Measurements from ENCODE around the gene RAB7A. TPM values are rescaled to one million over a fixed set of nuclear protein-coding genes. Genes with fewer than 3 reads are reported as not detected.
"Not testable (repeated sequence)": the region's sequence is repeated elsewhere in the genome, so short reads cannot be mapped to it uniquely, and the experiment has no call there.

The RAB7A gene
- total RNA-seq, 2 experiments from 2014 or later = 304 to 322 TPM

DNA sequence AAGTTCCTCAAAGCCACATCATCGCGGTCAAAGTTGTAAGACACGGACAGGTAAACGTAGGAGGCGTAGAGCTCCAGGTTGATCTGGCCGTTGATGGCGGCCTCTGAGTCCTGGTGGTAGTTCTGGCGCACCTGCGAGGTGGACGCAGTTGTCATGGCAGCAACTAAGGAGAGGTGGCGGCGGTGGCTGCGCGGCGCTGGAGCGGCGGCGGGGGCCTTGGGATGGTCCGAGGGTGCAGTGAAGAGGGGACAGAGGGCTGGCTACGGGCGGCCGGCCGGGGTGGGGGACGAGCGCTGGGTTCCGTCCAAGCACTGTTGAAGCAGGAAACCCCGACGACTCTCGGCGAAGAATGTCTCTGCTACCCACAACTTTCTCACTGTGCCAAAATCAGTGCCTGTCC, 38.9 kb downstream of the RAB7A start:
- intact Hi-C loops (cut with micrococcal nuclease) = no loop called here
- H3K27me3 Mint-ChIP-seq = no peaks in the 10 kb centered on the region
- peaks cover 86% of the 10 kb centered on the region for H3K4me1 Mint-ChIP-seq (ENCODE audit: low read depth)
- H3K27ac Mint-ChIP-seq = no peak overlapping the region
- DNase-seq = no peak
- H3K4me3 Mint-ChIP-seq = no peak overlapping the region
- TF ChIP-seq, protein P1, sequence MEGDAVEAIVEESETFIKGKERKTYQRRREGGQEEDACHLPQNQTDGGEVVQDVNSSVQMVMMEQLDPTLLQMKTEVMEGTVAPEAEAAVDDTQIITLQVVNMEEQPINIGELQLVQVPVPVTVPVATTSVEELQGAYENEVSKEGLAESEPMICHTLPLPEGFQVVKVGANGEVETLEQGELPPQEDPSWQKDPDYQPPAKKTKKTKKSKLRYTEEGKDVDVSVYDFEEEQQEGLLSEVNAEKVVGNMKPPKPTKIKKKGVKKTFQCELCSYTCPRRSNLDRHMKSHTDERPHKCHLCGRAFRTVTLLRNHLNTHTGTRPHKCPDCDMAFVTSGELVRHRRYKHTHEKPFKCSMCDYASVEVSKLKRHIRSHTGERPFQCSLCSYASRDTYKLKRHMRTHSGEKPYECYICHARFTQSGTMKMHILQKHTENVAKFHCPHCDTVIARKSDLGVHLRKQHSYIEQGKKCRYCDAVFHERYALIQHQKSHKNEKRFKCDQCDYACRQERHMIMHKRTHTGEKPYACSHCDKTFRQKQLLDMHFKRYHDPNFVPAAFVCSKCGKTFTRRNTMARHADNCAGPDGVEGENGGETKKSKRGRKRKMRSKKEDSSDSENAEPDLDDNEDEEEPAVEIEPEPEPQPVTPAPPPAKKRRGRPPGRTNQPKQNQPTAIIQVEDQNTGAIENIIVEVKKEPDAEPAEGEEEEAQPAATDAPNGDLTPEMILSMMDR (IDR thresholded peaks at IDR 0.05) = no peak
- H3K36me3 Mint-ChIP-seq (ENCODE audit: low read depth) = peaks cover 39% of the 10 kb centered on the region
- POLR2A ChIA-PET = interaction anchor here (2.2 kb wide), 1 partner anchor 16 kb away, joined by 5 read pairs; no protein-coding TSS in a partner anchor
- CTCF ChIA-PET = no interaction called here
- no peaks in the 10 kb centered on the region for H3K9me3 Mint-ChIP-seq
- ATAC-seq = no peak

DNA sequence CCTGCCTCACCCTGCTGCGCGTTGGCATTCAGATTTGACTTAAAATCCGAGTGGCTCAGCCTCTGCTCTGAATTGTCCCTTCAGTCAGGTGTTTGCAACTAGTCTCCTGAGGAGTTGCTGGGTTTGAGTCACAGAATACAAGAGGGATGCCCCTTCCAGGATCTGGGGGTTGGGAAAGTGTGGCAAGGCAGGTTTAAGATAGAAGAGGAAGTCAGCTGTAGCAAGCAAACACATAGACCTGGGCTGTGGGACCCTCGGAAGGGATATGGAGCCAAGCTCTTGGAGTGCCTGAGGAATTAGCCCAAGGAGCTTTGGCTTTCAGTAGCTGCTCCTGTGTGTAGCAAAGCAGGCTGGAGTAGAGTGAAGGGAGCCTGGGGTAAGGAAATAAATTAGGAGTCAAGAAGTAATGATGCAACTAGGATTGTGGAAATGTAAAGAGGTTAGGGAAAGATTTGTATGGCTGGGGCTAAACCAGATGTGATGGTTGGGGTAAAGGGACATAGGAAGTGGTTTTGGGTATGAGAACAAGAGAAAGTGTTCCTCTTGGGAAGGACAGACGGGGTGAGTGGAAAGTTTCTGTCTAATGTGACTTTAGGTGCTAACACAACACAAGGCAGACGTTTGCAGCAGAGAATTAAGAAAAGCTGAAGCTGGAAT, 41.2 kb downstream of the RAB7A start:
- H3K27ac Mint-ChIP-seq = peak overlapping the region; percentile 62
- peaks cover 78% of the 10 kb centered on the region for H3K4me1 Mint-ChIP-seq (ENCODE audit: low read depth)
- DNase-seq = no peak
- no peak for ATAC-seq
- H3K36me3 Mint-ChIP-seq (ENCODE audit: low read depth) = peaks cover 42% of the 10 kb centered on the region
- intact Hi-C loops (cut with micrococcal nuclease) = no loop called here
- TF ChIP-seq, protein P1 (IDR thresholded peaks at IDR 0.05) = no peak
- POLR2A ChIA-PET = no interaction called here
- H3K27me3 Mint-ChIP-seq = no peaks in the 10 kb centered on the region
- CTCF ChIA-PET = interaction anchor here (1.5 to 2.8 kb wide), 3 partner anchors 20 to 87 kb away, joined by 4 to 10 read pairs (median 9); no protein-coding TSS in a partner anchor
- no peaks in the 10 kb centered on the region for H3K9me3 Mint-ChIP-seq
- no peak overlapping the region for H3K4me3 Mint-ChIP-seq

DNA sequence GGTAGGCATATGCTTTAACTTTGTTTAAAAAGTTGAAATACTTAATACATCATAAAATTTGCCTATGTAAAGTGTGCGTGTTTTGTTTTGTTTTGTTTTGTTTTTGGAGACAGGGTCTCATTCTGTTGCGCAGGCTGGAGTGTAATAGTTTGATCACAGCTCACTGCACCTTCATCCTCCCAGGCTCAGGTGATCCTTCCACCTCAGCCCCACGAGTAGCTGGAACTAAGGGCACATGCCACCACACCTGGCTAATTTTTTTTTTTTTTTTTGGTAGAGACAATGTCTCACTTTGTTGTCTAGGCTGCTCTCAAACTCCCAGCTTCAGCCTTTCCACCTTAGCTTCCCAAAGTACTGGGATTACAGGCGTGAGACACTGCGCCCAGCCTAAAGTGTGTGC, 42.5 kb downstream of the RAB7A start:
- POLR2A ChIA-PET = interaction anchor here (1.0 kb wide), 1 partner anchor 88 kb away, joined by 4 read pairs; no protein-coding TSS in a partner anchor
- Mint-ChIP-seq H3K4me3 (no peak overlapping the region), H3K9me3 (no peaks in the 10 kb centered on the region), H3K27ac (peak overlapping the region; percentile 31), H3K4me1 (ENCODE audit: low read depth) (peaks cover 71% of the 10 kb centered on the region), H3K27me3 (no peaks in the 10 kb centered on the region), H3K36me3 (ENCODE audit: low read depth) (peaks cover 40% of the 10 kb centered on the region)
- DNase-seq = no peak
- intact Hi-C loops (cut with micrococcal nuclease) = no loop called here
- no peak for ATAC-seq
- TF ChIP-seq, protein P1 (IDR thresholded peaks at IDR 0.05) = no peak
- CTCF ChIA-PET = interaction anchor here (1.0 to 2.8 kb wide), 5 partner anchors 9 to 107 kb away, joined by 3 to 10 read pairs (median 7); no protein-coding TSS in a partner anchor

DNA sequence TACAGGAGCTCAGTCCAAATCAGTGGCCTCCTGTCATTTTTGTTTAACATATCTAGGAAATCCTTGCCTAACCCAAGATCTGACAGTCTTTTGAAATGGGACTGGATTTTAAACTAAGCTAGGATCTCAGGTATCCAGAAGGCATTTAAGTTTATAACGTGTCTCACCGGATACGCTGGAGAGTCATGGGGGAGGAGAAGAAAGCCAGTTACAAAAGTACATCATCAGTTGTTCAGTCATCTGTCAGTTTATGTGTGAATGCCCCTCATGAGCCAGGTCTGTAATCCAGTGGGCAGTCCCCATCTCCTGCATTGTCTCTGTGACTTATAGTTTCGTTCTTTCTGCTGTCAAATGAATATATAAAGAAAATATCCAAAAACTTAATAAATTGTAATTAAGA, 44.4 kb downstream of the RAB7A start:
- TF ChIP-seq, protein P1 (IDR thresholded peaks at IDR 0.05) = no peak
- intact Hi-C loops (cut with micrococcal nuclease) = no loop called here
- Mint-ChIP-seq H3K27ac (peak overlapping the region; percentile 16), H3K36me3 (ENCODE audit: low read depth) (peaks cover 34% of the 10 kb centered on the region), H3K4me3 (no peak overlapping the region), H3K9me3 (peaks cover 3% of the 10 kb centered on the region), H3K27me3 (no peaks in the 10 kb centered on the region), H3K4me1 (ENCODE audit: low read depth) (peaks cover 66% of the 10 kb centered on the region)
- DNase-seq = no peak
- ChIA-PET CTCF (interaction anchor here (1.4 to 2.3 kb wide), 3 partner anchors 11 to 90 kb away, joined by 3 to 7 read pairs (median 4); no protein-coding TSS in a partner anchor), POLR2A (interaction anchor here (1.1 kb wide), 1 partner anchor 16 kb away, joined by 3 read pairs; no protein-coding TSS in a partner anchor)
- ATAC-seq = no peak

DNA sequence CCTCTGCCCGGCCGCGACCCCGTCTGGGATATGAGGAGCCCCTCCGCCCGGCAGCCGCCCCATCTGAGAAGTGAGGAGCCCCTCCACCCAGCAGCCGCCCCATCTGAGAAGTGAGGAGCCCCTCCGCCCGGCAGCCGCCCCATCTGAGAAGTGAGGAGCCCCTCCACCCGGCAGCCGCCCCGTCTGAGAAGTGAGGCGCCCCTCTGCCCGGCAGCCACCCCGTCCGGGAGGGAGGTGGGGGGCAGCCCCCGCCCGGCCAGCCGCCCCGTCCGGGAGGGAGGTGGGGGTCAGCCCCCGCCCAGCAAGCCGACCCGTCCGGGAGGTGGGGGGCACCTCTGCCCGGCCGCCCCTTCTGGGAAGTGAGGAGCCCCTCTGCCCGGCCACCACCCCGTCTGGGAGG, 47.2 kb downstream of the RAB7A start:
- DNase-seq; H3K27ac Mint-ChIP-seq; H3K4me3 Mint-ChIP-seq; CTCF ChIA-PET; ATAC-seq; H3K27me3 Mint-ChIP-seq; intact Hi-C loops (cut with micrococcal nuclease); H3K9me3 Mint-ChIP-seq; POLR2A ChIA-PET: not testable (repeated sequence)
- Mint-ChIP-seq H3K4me1 (ENCODE audit: low read depth) (peaks cover 64% of the 10 kb centered on the region), H3K36me3 (ENCODE audit: low read depth) (peaks cover 34% of the 10 kb centered on the region)

DNA sequence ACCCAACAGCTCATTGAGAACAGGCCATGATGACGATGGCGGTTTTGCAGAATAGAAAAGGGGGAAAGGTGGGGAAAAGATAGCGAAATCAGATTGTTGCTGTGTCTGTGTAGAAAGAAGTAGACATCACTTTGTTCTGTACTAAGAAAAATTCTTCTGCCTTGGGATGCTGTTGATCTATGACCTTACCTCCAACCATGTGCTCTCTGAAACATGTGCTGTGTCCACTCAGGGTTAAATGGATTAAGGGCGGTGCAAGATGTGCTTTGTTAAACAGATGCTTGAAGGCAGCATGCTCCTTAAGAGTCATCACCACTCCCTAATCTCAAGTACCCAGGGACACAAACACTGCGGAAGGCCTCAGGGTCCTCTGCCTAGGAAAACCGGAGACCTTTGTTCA, 47.6 kb downstream of the RAB7A start:
- CTCF ChIA-PET = not testable (repeated sequence)

More for the DNA sequence above, 47.6 kb downstream of the RAB7A start:
- intact Hi-C loops (cut with micrococcal nuclease); H3K9me3 Mint-ChIP-seq; ATAC-seq; POLR2A ChIA-PET; H3K27ac Mint-ChIP-seq; H3K4me3 Mint-ChIP-seq; DNase-seq; H3K27me3 Mint-ChIP-seq: not testable (repeated sequence)
- H3K4me1 Mint-ChIP-seq (ENCODE audit: low read depth) = peaks cover 64% of the 10 kb centered on the region
- peaks cover 34% of the 10 kb centered on the region for H3K36me3 Mint-ChIP-seq (ENCODE audit: low read depth)

Data from activated CD8-positive, alpha-beta T cell treated with anti-CD3 and anti-CD28 coated beads for 36 hours (primary cell).